K562 (cell line): ENCODE data around the gene TTBK1. TPM values are rescaled to one million over a fixed set of nuclear protein-coding genes. Genes with fewer than 3 reads are reported as not detected.

Experiments
- ETV1 ChIP-seq: fragments of 450-650 bp; conservative IDR thresholded peaks from 2 replicates; pipeline ENCODE4 v1.6.1; 2016; ENCODE audit warnings: missing genetic modification characterization, control low read depth, low read depth, missing compliant biosample characterization
- HDAC2 ChIP-seq: fragments of 450-650 bp; IDR thresholded peaks from 2 replicates; pipeline ENCODE4 v1.6.1; 2016; ENCODE audit warnings: mild to moderate bottlenecking
- NRF1 ChIP-seq, 2 experiments: fragments of 450-650 bp; IDR thresholded peaks in 1 of 2; conservative IDR thresholded peaks in 1 of 2; 2 replicates each; pipeline ENCODE4 v1.6.1; 2014; ENCODE audit warnings: mild to moderate bottlenecking in 2 of 2
- RREB1 ChIP-seq: fragments of 250-450 bp; sonication (Bioruptor Pico); IDR thresholded peaks from 2 replicates; pipeline ENCODE4 v1.4.0; 2020
- SIRT6 ChIP-seq: IDR thresholded peaks from one replicate; pipeline ENCODE4 v1.6.1; 2012; ENCODE audit warnings: low read depth, mild to moderate bottlenecking, control low read depth, inconsistent platforms, low read length, moderate library complexity
- SP1 ChIP-seq: sonication (generic); formaldehyde crosslinking; IDR thresholded peaks from 2 replicates; pipeline ENCODE4 v1.8.1; 2022; ENCODE audit warnings: mild to moderate bottlenecking, missing genetic modification reagents
- ZBTB7A ChIP-seq: IDR thresholded peaks from 2 replicates; pipeline ENCODE4 v1.6.1; 2011; ENCODE audit warnings: low read depth, mild to moderate bottlenecking, low read length, moderate library complexity, borderline replicate concordance; ENCODE audit not compliant: control insufficient read depth
- polyA plus RNA-seq, 8 experiments: library from polyadenylated mRNA; depleted of rRNA in 4 of 8; stranded (reverse) in 5 of 8; unstranded in 3 of 8; fragments of >200 nt; fragmentation: Nextera tagmentation in 2 of 8; fragmentation: Illumina TruSeq in 1 of 8; extraction: Ambion mirVana in 2 of 8; extraction: Trizol in 1 of 8; gene quantifications; 2 replicates each; pipeline versions ENCODE4 v1.2.1 to v1.2.3, GENCODE V29; 2011 to 2014; ENCODE audit warnings: inconsistent platforms in 1 of 8, missing spikeins in 1 of 8
- total RNA-seq, 7 experiments: library from RNA; depleted of rRNA in 6 of 7; stranded (reverse); fragments of >200 nt in 6 of 7; fragmentation: Illumina TruSeq in 2 of 7; extraction: Trizol in 2 of 7; gene quantifications; 2 replicates each; pipeline versions ENCODE4 v1.2.1 to v1.2.3, GENCODE V29; 2011 to 2021; ENCODE audit warnings: low replicate concordance in 1 of 7
- TF ChIP-seq, protein P1 (sequence below): fragments of 250-450 bp; sonication (Bioruptor Pico); IDR thresholded peaks from 2 replicates; pipeline ENCODE4 v1.9.0; 2021; ENCODE audit warnings: mild to moderate bottlenecking, inconsistent platforms
- TF ChIP-seq, protein P2 (sequence below): sonication (generic); formaldehyde crosslinking; IDR thresholded peaks from 2 replicates; pipeline ENCODE4 v1.8.0; 2023; ENCODE audit warnings: missing genetic modification reagents, mild to moderate bottlenecking, borderline replicate concordance

TTBK1 gene
- total and polyA plus RNA-seq, 9 of the 15 experiments (the other 6 are each of a cell fraction or from before 2014, with no cell fraction given): not detected

- TF ChIP-seq SP1 (CRISPR knock-in tag): peak; percentile 76; the same call in 1 of the 2 replicates
- TF ChIP-seq ETV1 (tag): no peak
- TF ChIP-seq, protein P1, sequence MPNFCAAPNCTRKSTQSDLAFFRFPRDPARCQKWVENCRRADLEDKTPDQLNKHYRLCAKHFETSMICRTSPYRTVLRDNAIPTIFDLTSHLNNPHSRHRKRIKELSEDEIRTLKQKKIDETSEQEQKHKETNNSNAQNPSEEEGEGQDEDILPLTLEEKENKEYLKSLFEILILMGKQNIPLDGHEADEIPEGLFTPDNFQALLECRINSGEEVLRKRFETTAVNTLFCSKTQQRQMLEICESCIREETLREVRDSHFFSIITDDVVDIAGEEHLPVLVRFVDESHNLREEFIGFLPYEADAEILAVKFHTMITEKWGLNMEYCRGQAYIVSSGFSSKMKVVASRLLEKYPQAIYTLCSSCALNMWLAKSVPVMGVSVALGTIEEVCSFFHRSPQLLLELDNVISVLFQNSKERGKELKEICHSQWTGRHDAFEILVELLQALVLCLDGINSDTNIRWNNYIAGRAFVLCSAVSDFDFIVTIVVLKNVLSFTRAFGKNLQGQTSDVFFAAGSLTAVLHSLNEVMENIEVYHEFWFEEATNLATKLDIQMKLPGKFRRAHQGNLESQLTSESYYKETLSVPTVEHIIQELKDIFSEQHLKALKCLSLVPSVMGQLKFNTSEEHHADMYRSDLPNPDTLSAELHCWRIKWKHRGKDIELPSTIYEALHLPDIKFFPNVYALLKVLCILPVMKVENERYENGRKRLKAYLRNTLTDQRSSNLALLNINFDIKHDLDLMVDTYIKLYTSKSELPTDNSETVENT (CRISPR knock-in tag): no peak
- TF ChIP-seq, protein P2, sequence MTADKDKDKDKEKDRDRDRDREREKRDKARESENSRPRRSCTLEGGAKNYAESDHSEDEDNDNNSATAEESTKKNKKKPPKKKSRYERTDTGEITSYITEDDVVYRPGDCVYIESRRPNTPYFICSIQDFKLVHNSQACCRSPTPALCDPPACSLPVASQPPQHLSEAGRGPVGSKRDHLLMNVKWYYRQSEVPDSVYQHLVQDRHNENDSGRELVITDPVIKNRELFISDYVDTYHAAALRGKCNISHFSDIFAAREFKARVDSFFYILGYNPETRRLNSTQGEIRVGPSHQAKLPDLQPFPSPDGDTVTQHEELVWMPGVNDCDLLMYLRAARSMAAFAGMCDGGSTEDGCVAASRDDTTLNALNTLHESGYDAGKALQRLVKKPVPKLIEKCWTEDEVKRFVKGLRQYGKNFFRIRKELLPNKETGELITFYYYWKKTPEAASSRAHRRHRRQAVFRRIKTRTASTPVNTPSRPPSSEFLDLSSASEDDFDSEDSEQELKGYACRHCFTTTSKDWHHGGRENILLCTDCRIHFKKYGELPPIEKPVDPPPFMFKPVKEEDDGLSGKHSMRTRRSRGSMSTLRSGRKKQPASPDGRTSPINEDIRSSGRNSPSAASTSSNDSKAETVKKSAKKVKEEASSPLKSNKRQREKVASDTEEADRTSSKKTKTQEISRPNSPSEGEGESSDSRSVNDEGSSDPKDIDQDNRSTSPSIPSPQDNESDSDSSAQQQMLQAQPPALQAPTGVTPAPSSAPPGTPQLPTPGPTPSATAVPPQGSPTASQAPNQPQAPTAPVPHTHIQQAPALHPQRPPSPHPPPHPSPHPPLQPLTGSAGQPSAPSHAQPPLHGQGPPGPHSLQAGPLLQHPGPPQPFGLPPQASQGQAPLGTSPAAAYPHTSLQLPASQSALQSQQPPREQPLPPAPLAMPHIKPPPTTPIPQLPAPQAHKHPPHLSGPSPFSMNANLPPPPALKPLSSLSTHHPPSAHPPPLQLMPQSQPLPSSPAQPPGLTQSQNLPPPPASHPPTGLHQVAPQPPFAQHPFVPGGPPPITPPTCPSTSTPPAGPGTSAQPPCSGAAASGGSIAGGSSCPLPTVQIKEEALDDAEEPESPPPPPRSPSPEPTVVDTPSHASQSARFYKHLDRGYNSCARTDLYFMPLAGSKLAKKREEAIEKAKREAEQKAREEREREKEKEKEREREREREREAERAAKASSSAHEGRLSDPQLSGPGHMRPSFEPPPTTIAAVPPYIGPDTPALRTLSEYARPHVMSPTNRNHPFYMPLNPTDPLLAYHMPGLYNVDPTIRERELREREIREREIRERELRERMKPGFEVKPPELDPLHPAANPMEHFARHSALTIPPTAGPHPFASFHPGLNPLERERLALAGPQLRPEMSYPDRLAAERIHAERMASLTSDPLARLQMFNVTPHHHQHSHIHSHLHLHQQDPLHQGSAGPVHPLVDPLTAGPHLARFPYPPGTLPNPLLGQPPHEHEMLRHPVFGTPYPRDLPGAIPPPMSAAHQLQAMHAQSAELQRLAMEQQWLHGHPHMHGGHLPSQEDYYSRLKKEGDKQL (CRISPR knock-in tag): no peak
- peak; percentile 11; the same call in 1 of the 2 replicates for TF ChIP-seq ZBTB7A
- TF ChIP-seq HDAC2: peak; percentile 71
- peak; percentile 18 to 44; a peak in 1 of 4 replicates for TF ChIP-seq NRF1 (conservative IDR thresholded peaks at IDR 0.05 in 1 of 2, IDR thresholded peaks at IDR 0.05 in 1 of 2)
- no peak for TF ChIP-seq SIRT6
- peak; percentile 97 for TF ChIP-seq RREB1
These were observed 4.1 kb downstream of the TTBK1 start (continued) for GRCh38 chr6:43247114-43247999.
